H1 (cell line): ENCODE measurements around the gene DCLRE1B.

ENCODE experiments used
- ATF2 ChIP-seq: IDR thresholded peaks from 2 replicates; pipeline ENCODE4 v1.6.1; 2012; ENCODE audit warnings: low read length, inconsistent platforms
- CHD1 ChIP-seq: IDR thresholded peaks from 2 replicates; pipeline ENCODE4 v1.6.1; 2012; ENCODE audit warnings: low read depth, low read length, improper control_type of control experiment
- E2F6 ChIP-seq: IDR thresholded peaks from 2 replicates; pipeline ENCODE4 v1.6.1; 2012; ENCODE audit warnings: inconsistent platforms
- EGR1 ChIP-seq: IDR thresholded peaks from 2 replicates; pipeline ENCODE4 v1.6.1; 2011; ENCODE audit warnings: low read depth, low read length, borderline replicate concordance
- PHF8 ChIP-seq: fragments of 200-600 bp; sonication (generic); conservative IDR thresholded peaks from 2 replicates; pipeline ENCODE4 v1.7.1; 2012; ENCODE audit warnings: low read depth, mild to moderate bottlenecking, inconsistent platforms, low read length, moderate library complexity
- POLR2A ChIP-seq, 2 experiments: IDR thresholded peaks; 1 replicate in 1 of 2; 2 replicates in 1 of 2; pipeline ENCODE4 v1.6.1; 2011; ENCODE audit warnings: low read depth in 2 of 2, low read length in 2 of 2, mild to moderate bottlenecking in 2 of 2; ENCODE audit errors: control extremely low read depth in 1 of 2
- POLR2AphosphoS5 ChIP-seq: IDR thresholded peaks from 2 replicates; pipeline ENCODE4 v1.6.1; 2011; ENCODE audit warnings: low read depth, low read length
- SUZ12 ChIP-seq: fragments of 200-600 bp; sonication (generic); IDR thresholded peaks from 2 replicates; pipeline ENCODE4 v1.6.1; 2012; ENCODE audit warnings: mild to moderate bottlenecking, inconsistent platforms, low read length, moderate library complexity, mixed read lengths

- TF ChIP-seq SUZ12 (no peak), ATF2 (no peak), POLR2A (IDR thresholded peaks at IDR 0.05; ENCODE audit: control extremely low read depth in 1 of 2, low read depth in 2 of 2, low read length in 2 of 2) (no peak), POLR2AphosphoS5 (no peak), E2F6 (no peak), EGR1 (no peak), CHD1 (no peak), PHF8 (no peak)
Measured at GRCh38 chr1:113879739-113880038, 25.4 kb upstream of the DCLRE1B start.
